ENCODE measurements around the gene PHOSPHO1. TPM values are rescaled to one million over a fixed set of nuclear protein-coding genes. Genes with fewer than 3 reads are reported as not detected.
A peak's percentile ranks its signal among the peaks of the same experiment; 100 is the strongest.
"Not testable (repeated sequence)": the region's sequence is repeated elsewhere in the genome, so short reads cannot be mapped to it uniquely, and the experiment has no call there.

The PHOSPHO1 gene
- total and polyA plus RNA-seq, 2 donors (not counting 1 experiment from before 2014, with no cell fraction given), result 0.14 to 0.17 TPM

- Histone ChIP-seq H3K9me3 (ENCODE audit: control insufficient read depth, insufficient read depth, low read depth, low read length) (no peaks in the 10 kb centered on the region), H3K4me1 (ENCODE audit: control insufficient read depth, extremely low read depth, insufficient read depth, low read length) (no peaks in the 10 kb centered on the region), H3K4me3 (replicated peaks in 1 of 4; ENCODE audit: control extremely low read depth in 1 of 4, insufficient read depth in 1 of 4, low read depth in 3 of 4, low read length in 4 of 4) (no peak overlapping the region), H3K4me2 (ENCODE audit: extremely low read depth, insufficient read depth, low read length) (no peak overlapping the region), H3K36me3 (ENCODE audit: control insufficient read depth, insufficient read depth, low read length) (no peaks in the 10 kb centered on the region), H4K20me1 (ENCODE audit: control insufficient read depth, extremely low read depth, insufficient read depth, low read length) (no peaks in the 10 kb centered on the region), H3K27ac (ENCODE audit: insufficient read depth, low read length) (no peak overlapping the region), H3K9ac (ENCODE audit: insufficient read depth, low read length) (no peak overlapping the region), H3K27me3 (ENCODE audit: control insufficient read depth, insufficient read depth, low read length) (no peaks in the 10 kb centered on the region), H3K79me2 (ENCODE audit: control insufficient read depth, insufficient read depth, low read length) (no peaks in the 10 kb centered on the region), H2AFZ (ENCODE audit: low read length) (no peak overlapping the region)
- no peak for TF ChIP-seq EZH2 (IDR thresholded peaks at IDR 0.05; ENCODE audit: low read length, missing control alignments)
- TF ChIP-seq CTCF (conservative IDR thresholded peaks at IDR 0.05 in 1 of 2, IDR thresholded peaks at IDR 0.05 in 1 of 2; ENCODE audit: low read depth in 1 of 2, low read length in 2 of 2), result no peak
- no peak for DNase-seq (ENCODE audit: low read depth in 2 of 2)
Observed at GRCh38 chr17:49183341-49183740, 47.2 kb downstream of the PHOSPHO1 start.

DNA sequence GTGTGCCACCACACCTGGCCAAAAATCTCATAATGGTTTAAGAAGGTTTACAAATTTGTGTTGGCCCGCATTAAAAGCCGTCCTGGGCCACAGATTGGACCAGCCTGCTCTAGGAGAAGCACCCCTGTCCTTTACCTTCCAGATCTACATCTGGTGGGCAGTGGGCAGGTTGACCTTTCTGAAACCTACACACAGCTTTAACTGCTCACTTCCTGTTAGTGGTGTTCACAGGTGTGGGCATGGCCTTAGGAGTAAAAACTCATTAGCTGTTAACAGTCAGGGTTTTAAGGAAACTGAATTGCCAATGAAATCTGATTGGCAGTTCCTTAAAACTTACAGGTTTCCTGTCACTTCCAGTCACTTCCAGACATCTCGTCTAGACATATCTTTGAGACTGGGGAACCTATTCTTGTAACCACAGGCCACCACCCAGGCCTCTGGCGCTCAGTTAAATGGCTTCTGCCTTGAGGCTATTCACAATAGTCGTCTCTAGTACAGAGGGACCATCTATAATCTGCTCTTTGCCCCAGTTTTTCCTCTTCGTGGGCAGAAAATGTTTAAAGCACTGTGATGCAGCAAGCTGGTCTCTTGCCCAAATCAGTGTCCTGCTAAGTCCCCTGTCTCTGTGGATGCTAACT lies 49.5 kb downstream of the PHOSPHO1 start:
- Histone ChIP-seq H3K27ac (ENCODE audit: insufficient read depth, low read length) (no peak overlapping the region), H3K9ac (ENCODE audit: insufficient read depth, low read length) (no peak overlapping the region), H3K9me3 (ENCODE audit: control insufficient read depth, insufficient read depth, low read depth, low read length) (no peaks in the 10 kb centered on the region)

DNA sequence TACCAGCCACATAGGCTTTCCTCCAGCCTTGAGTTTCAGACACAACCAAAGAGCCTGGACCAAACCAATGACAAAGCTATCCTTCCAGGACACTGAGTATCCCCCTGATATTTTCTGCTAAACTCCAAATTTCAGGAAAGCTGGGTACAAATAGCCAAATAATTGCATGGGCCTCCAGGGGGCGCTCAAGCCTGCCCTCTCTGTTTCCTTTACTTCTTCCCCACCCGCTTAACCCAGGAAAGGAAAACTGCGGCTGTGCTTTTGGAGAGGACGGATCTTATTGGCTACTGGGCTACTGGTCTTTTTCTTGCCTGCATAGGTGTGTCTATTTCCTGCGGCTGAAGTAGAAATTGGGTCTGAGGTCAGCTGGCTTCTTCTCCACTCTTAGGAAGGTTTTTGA lies 50.3 kb downstream of the PHOSPHO1 start:
- H3K4me2 ChIP-seq (ENCODE audit: extremely low read depth, insufficient read depth, low read length), result no peak overlapping the region
- H3K9me3 ChIP-seq (ENCODE audit: control insufficient read depth, insufficient read depth, low read depth, low read length), result no peaks in the 10 kb centered on the region
- H3K4me3 ChIP-seq (replicated peaks in 1 of 4; ENCODE audit: control extremely low read depth in 1 of 4, insufficient read depth in 1 of 4, low read depth in 3 of 4, low read length in 4 of 4), result no peak overlapping the region
- no peaks in the 10 kb centered on the region for H3K36me3 ChIP-seq (ENCODE audit: control insufficient read depth, insufficient read depth, low read length)
- peak; percentile 31 to 64 for DNase-seq (ENCODE audit: low read depth in 2 of 2)
- no peaks in the 10 kb centered on the region for H3K79me2 ChIP-seq (ENCODE audit: control insufficient read depth, insufficient read depth, low read length)
- H3K4me1 ChIP-seq (ENCODE audit: control insufficient read depth, extremely low read depth, insufficient read depth, low read length), result no peaks in the 10 kb centered on the region
- no peak for TF ChIP-seq EZH2 (IDR thresholded peaks at IDR 0.05; ENCODE audit: low read length, missing control alignments)
- TF ChIP-seq CTCF (conservative IDR thresholded peaks at IDR 0.05 in 1 of 2, IDR thresholded peaks at IDR 0.05 in 1 of 2; ENCODE audit: low read depth in 1 of 2, low read length in 2 of 2), result peak; percentile 82 to 92
- H2AFZ ChIP-seq (ENCODE audit: low read length), result no peak overlapping the region
- H3K27ac ChIP-seq (ENCODE audit: insufficient read depth, low read length), result no peak overlapping the region
- peaks cover 3% of the 10 kb centered on the region for H3K27me3 ChIP-seq (ENCODE audit: control insufficient read depth, insufficient read depth, low read length)
- H3K9ac ChIP-seq (ENCODE audit: insufficient read depth, low read length), result no peak overlapping the region
- H4K20me1 ChIP-seq (ENCODE audit: control insufficient read depth, extremely low read depth, insufficient read depth, low read length), result no peaks in the 10 kb centered on the region

More for the DNA sequence above, 49.5 kb downstream of the PHOSPHO1 start:
- Histone ChIP-seq H3K79me2 (ENCODE audit: control insufficient read depth, insufficient read depth, low read length) (no peaks in the 10 kb centered on the region), H4K20me1 (ENCODE audit: control insufficient read depth, extremely low read depth, insufficient read depth, low read length) (no peaks in the 10 kb centered on the region), H3K27me3 (ENCODE audit: control insufficient read depth, insufficient read depth, low read length) (no peaks in the 10 kb centered on the region), H2AFZ (ENCODE audit: low read length) (no peak overlapping the region), H3K4me3 (replicated peaks in 1 of 4; ENCODE audit: control extremely low read depth in 1 of 4, insufficient read depth in 1 of 4, low read depth in 3 of 4, low read length in 4 of 4) (no peak overlapping the region), H3K4me2 (ENCODE audit: extremely low read depth, insufficient read depth, low read length) (no peak overlapping the region), H3K4me1 (ENCODE audit: control insufficient read depth, extremely low read depth, insufficient read depth, low read length) (no peaks in the 10 kb centered on the region), H3K36me3 (ENCODE audit: control insufficient read depth, insufficient read depth, low read length) (no peaks in the 10 kb centered on the region)
- DNase-seq (ENCODE audit: low read depth in 2 of 2), result no peak
- TF ChIP-seq CTCF (conservative IDR thresholded peaks at IDR 0.05 in 1 of 2, IDR thresholded peaks at IDR 0.05 in 1 of 2; ENCODE audit: low read depth in 1 of 2, low read length in 2 of 2), result no peak
- no peak for TF ChIP-seq EZH2 (IDR thresholded peaks at IDR 0.05; ENCODE audit: low read length, missing control alignments)

GRCh38 chr17:49175978-49176377 lies 54.6 kb downstream of the PHOSPHO1 start:
- not testable (repeated sequence) for H3K4me3 ChIP-seq (replicated peaks in 1 of 4; ENCODE audit: control extremely low read depth in 1 of 4, insufficient read depth in 1 of 4, low read depth in 3 of 4, low read length in 4 of 4); H3K27me3 ChIP-seq (ENCODE audit: control insufficient read depth, insufficient read depth, low read length); H3K79me2 ChIP-seq (ENCODE audit: control insufficient read depth, insufficient read depth, low read length); H3K9me3 ChIP-seq (ENCODE audit: control insufficient read depth, insufficient read depth, low read depth, low read length); H3K4me1 ChIP-seq (ENCODE audit: control insufficient read depth, extremely low read depth, insufficient read depth, low read length); H2AFZ ChIP-seq (ENCODE audit: low read length); H3K27ac ChIP-seq (ENCODE audit: insufficient read depth, low read length); H3K36me3 ChIP-seq (ENCODE audit: control insufficient read depth, insufficient read depth, low read length); H3K4me2 ChIP-seq (ENCODE audit: extremely low read depth, insufficient read depth, low read length); H4K20me1 ChIP-seq (ENCODE audit: control insufficient read depth, extremely low read depth, insufficient read depth, low read length); DNase-seq (ENCODE audit: low read depth in 2 of 2); H3K9ac ChIP-seq (ENCODE audit: insufficient read depth, low read length)

All from fibroblast of lung (primary cell).